Right lobe of liver (tissue), 4 donors: ENCODE data around the gene ANKRD65.
A peak's percentile ranks its signal among the peaks of the same experiment; 100 is the strongest.

Experiments
- POLR2A ChIP-seq: fragments of 450-650 bp; IDR thresholded peaks from one replicate; pipeline ENCODE4 v1.6.1; 2017; ENCODE audit warnings: antibody characterized with exemption, mild to moderate bottlenecking
- TF ChIP-seq, protein P1 (sequence below), 4 donors: fragments of 200-600 bp in 3 of 4; fragments of 450-650 bp in 1 of 4; IDR thresholded peaks; one replicate each; pipeline versions ENCODE4 v1.5.1 to v1.8.0; 2016 to 2022; ENCODE audit warnings: antibody characterized with exemption in 4 of 4, mild to moderate bottlenecking in 2 of 4
- donor health status: DM: no; HTN: no; CAD: no.
- donor health status: DM: no; HTN: no; CAD: no.
- donor health status: DM: no; HTN: yes; CAD: no.

GRCh38 chr1:1431845-1432273, 10.8 kb upstream of the ANKRD65 start:
- TF ChIP-seq, protein P1, sequence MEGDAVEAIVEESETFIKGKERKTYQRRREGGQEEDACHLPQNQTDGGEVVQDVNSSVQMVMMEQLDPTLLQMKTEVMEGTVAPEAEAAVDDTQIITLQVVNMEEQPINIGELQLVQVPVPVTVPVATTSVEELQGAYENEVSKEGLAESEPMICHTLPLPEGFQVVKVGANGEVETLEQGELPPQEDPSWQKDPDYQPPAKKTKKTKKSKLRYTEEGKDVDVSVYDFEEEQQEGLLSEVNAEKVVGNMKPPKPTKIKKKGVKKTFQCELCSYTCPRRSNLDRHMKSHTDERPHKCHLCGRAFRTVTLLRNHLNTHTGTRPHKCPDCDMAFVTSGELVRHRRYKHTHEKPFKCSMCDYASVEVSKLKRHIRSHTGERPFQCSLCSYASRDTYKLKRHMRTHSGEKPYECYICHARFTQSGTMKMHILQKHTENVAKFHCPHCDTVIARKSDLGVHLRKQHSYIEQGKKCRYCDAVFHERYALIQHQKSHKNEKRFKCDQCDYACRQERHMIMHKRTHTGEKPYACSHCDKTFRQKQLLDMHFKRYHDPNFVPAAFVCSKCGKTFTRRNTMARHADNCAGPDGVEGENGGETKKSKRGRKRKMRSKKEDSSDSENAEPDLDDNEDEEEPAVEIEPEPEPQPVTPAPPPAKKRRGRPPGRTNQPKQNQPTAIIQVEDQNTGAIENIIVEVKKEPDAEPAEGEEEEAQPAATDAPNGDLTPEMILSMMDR (IDR thresholded peaks at IDR 0.05): no peak
- TF ChIP-seq POLR2A: peak; percentile 55
